ENCODE data around the gene SEZ6L2. TPM values are rescaled to one million over a fixed set of nuclear protein-coding genes. Genes with fewer than 3 reads are reported as not detected.

Gene SEZ6L2
- total and polyA plus RNA-seq, 9 of the 15 experiments (the other 6 are each of a cell fraction or from before 2014, with no cell fraction given): 0.10 to 2.1 (median 0.72) TPM

DNA sequence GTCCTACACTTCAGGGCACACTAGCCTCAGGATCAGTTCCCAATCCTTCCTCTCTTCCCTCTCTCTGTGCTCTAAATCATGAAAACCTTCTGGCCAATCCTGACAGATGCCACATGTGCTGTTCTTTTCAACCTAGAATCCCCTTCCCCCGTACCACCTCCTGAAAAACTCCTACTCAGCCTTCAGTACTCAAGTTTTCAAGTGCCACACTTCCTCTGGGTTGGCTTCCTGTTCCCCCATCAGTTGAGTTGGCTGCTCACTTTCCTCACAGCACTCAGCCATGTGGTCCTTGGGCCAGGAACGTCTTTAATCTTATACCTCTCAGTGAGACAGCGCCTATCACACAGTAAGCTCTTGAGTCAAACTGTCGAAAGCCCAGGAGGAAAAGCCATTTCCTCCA, 4.2 kb upstream of the SEZ6L2 start:
- ChIA-PET POLR2A (interaction anchor here (0.6 kb wide), 1 partner anchor 71 kb away, joined by 3 read pairs; no protein-coding TSS in a partner anchor), CTCF (ENCODE audit: low intra/inter-chr PET ratio) (no interaction called here)
- H4K20me1 ChIP-seq (replicated peaks; ENCODE audit: control insufficient read depth, insufficient read depth, low read length): peaks cover 5% of the 10 kb centered on the region; the same call in 1 of the 2 replicates
- no peak for TF ChIP-seq EZH2 (IDR thresholded peaks at IDR 0.05; ENCODE audit: borderline replicate concordance, low read depth, low read length)
- TF ChIP-seq ZEB2 (IDR thresholded peaks at IDR 0.05): no peak
- TF ChIP-seq NR1H2 (CRISPR knock-in tag; IDR thresholded peaks at IDR 0.05): no peak
- no peak for TF ChIP-seq GTF2E2 (tag; IDR thresholded peaks at IDR 0.05)
- no peak for TF ChIP-seq ARHGAP35 (IDR thresholded peaks at IDR 0.05; ENCODE audit: partially characterized antibody)
- no peak for TF ChIP-seq ZNF197 (CRISPR knock-in tag; IDR thresholded peaks at IDR 0.05; ENCODE audit: low read depth)
- TF ChIP-seq NUFIP1 (IDR thresholded peaks at IDR 0.05; ENCODE audit: partially characterized antibody): no peak
- no peak for TF ChIP-seq ZNF3 (CRISPR knock-in tag; IDR thresholded peaks at IDR 0.05)
- no peak overlapping the region for H3K4me2 ChIP-seq (ENCODE audit: insufficient read depth, low read length)
- intact Hi-C loops (cut with micrococcal nuclease) (no loop called here), in situ Hi-C loops (cut with MboI) (no loop called here)
- no peak for FAIRE-seq
- 4% methylated on average over 4 of the region's 4 CpGs for WGBS (ENCODE audit: insufficient coverage, low coverage, missing lambda C conversion rate)
- peaks cover 0 to 41% of the 10 kb centered on the region in 2 experiments; a peak in 3 of 5 replicates for H3K4me1 ChIP-seq (replicated peaks in 1 of 2; ENCODE audit: control insufficient read depth in 2 of 2, insufficient read depth in 2 of 2, low read length in 2 of 2)
- H3K27ac ChIP-seq (ENCODE audit: extremely low read depth, low read depth, low read length): no peak overlapping the region
- ATAC-seq: no peak
- no peaks in the 10 kb centered on the region for H3K79me2 ChIP-seq (ENCODE audit: control insufficient read depth, insufficient read depth, low read length)
- H3K27me3 ChIP-seq (ENCODE audit: control insufficient read depth in 2 of 2, insufficient read depth in 2 of 2, low read length in 2 of 2): peaks cover 9 to 10% of the 10 kb centered on the region in 2 experiments; a peak in 4 of 5 replicates
- H3K9ac ChIP-seq (ENCODE audit: insufficient read depth in 1 of 2, low read depth in 2 of 2, low read length in 2 of 2): no peak overlapping the region
- DNase-seq (ENCODE audit: extremely low read depth in 1 of 4, low spot score in 3 of 4): no peak
- H3K9me3 ChIP-seq (replicated peaks; ENCODE audit: control insufficient read depth, insufficient read depth, low read depth, low read length): no peaks in the 10 kb centered on the region
- H3K4me3 ChIP-seq: no peak overlapping the region
- no peaks in the 10 kb centered on the region for H3K36me3 ChIP-seq (ENCODE audit: control insufficient read depth, insufficient read depth, low read length)
- no TSS peak for BruUV-seq (replicated peaks)
- no peak overlapping the region for H2AFZ ChIP-seq (ENCODE audit: low read depth, low read length)
- peaks cover 3% of the 10 kb centered on the region for H3K9me1 ChIP-seq (ENCODE audit: control insufficient read depth, insufficient read depth, low read length)

Data from K562 (cell line).